WTC11 (cell line): ENCODE results near the gene ZFHX3. TPM values are rescaled to one million over a fixed set of nuclear protein-coding genes. Genes with fewer than 3 reads are reported as not detected.

Source experiments
- ATAC-seq: fragments of 200-7000 bp; cut with Tn5 transposase; 2 replicates; pipeline ENCODE4 v1.10.0; 2021; ENCODE audit warnings: mild to moderate bottlenecking, moderate library complexity
- CTCF ChIA-PET: fragments of 300-600 bp; sonication (Branson Sonifier 250); formaldehyde crosslinking; loops from one replicate; lab custom pipeline; 2021; ENCODE audit warnings: antibody characterized with exemption; lab: Charles Lee
- POLR2A ChIA-PET: fragments of 350-600 bp; sonication (Branson Sonifier 250); formaldehyde crosslinking; loops from one replicate; lab custom pipeline; 2021; ENCODE audit warnings: antibody characterized with exemption; lab: Charles Lee
- DNase-seq: peaks from one replicate; pipeline ENCODE4 v3.0.0; 2021; ENCODE audit warnings: low spot score
- H3K27ac Mint-ChIP-seq: 2 replicates; pipeline ENCODE4 v1.8.0; 2021; ENCODE audit warnings: mixed read lengths
- H3K27me3 Mint-ChIP-seq: 2 replicates; pipeline ENCODE4 v1.8.0; 2021; ENCODE audit warnings: low read depth, mild to moderate bottlenecking, moderate library complexity, mixed read lengths
- H3K36me3 Mint-ChIP-seq: 2 replicates; pipeline ENCODE4 v1.8.0; 2021; ENCODE audit warnings: mixed read lengths
- H3K4me1 Mint-ChIP-seq: 2 replicates; pipeline ENCODE4 v1.8.0; 2022; ENCODE audit warnings: mixed read lengths
- H3K4me3 Mint-ChIP-seq: 2 replicates; pipeline ENCODE4 v1.8.0; 2021; ENCODE audit warnings: mild to moderate bottlenecking, moderate library complexity, mixed read lengths
- H3K9me3 Mint-ChIP-seq: 2 replicates; pipeline ENCODE4 v1.8.0; 2021; ENCODE audit warnings: mixed read lengths
- AFF4 ChIP-seq: sonication (generic); formaldehyde crosslinking; IDR thresholded peaks from 2 replicates; pipeline ENCODE4 v1.8.1; 2023; ENCODE audit warnings: mild to moderate bottlenecking, missing genetic modification reagents, borderline replicate concordance
- ARID4B ChIP-seq: sonication (generic); formaldehyde crosslinking; IDR thresholded peaks from 2 replicates; pipeline ENCODE4 v1.8.0; 2023; ENCODE audit warnings: missing genetic modification reagents, mild to moderate bottlenecking, borderline replicate concordance
- ATF1 ChIP-seq: sonication (generic); formaldehyde crosslinking; IDR thresholded peaks from 2 replicates; pipeline ENCODE4 v1.8.1; 2023; ENCODE audit warnings: mild to moderate bottlenecking, moderate library complexity, missing genetic modification reagents
- CREB1 ChIP-seq: sonication (generic); formaldehyde crosslinking; IDR thresholded peaks from 2 replicates; pipeline ENCODE4 v1.8.0; 2023; ENCODE audit warnings: mild to moderate bottlenecking, missing genetic modification reagents
- E2F5 ChIP-seq: sonication (generic); formaldehyde crosslinking; IDR thresholded peaks from 2 replicates; pipeline ENCODE4 v1.8.1; 2022; ENCODE audit warnings: mild to moderate bottlenecking, moderate library complexity, missing genetic modification reagents
- ERG ChIP-seq: fragments of 250-450 bp; sonication (Bioruptor Pico); IDR thresholded peaks from 2 replicates; pipeline ENCODE4 v1.8.0; 2021; ENCODE audit warnings: mild to moderate bottlenecking
- GRHL2 ChIP-seq: fragments of 250-450 bp; sonication (Bioruptor Pico); IDR thresholded peaks from 2 replicates; pipeline ENCODE4 v1.8.0; 2022; ENCODE audit warnings: mild to moderate bottlenecking, moderate library complexity; ENCODE audit not compliant: insufficient replicate concordance, severe bottlenecking
- HMGA2 ChIP-seq: fragments of 250-450 bp; sonication (Bioruptor Pico); IDR thresholded peaks from 2 replicates; pipeline ENCODE4 v1.4.0; 2021; ENCODE audit warnings: mild to moderate bottlenecking, moderate library complexity
- JAZF1 ChIP-seq: fragments of 250-450 bp; sonication (Bioruptor Pico); IDR thresholded peaks from 2 replicates; pipeline ENCODE4 v1.9.0; 2021; ENCODE audit warnings: moderate library complexity, mild to moderate bottlenecking, inconsistent platforms
- MAX ChIP-seq: sonication (generic); formaldehyde crosslinking; IDR thresholded peaks from 2 replicates; pipeline ENCODE4 v1.8.0; 2022; ENCODE audit warnings: mild to moderate bottlenecking, missing genetic modification reagents
- NR1H2 ChIP-seq: sonication (generic); formaldehyde crosslinking; IDR thresholded peaks from 2 replicates; pipeline ENCODE4 v1.9.0; 2021; ENCODE audit warnings: mild to moderate bottlenecking, moderate library complexity, missing genetic modification reagents
- ZBTB21 ChIP-seq: sonication (generic); formaldehyde crosslinking; IDR thresholded peaks from 2 replicates; pipeline ENCODE4 v1.8.1; 2023; ENCODE audit warnings: mild to moderate bottlenecking, missing genetic modification reagents, borderline replicate concordance
- ZNF317 ChIP-seq: sonication (generic); formaldehyde crosslinking; IDR thresholded peaks from 2 replicates; pipeline ENCODE4 v1.8.1; 2023; ENCODE audit warnings: low read depth, mild to moderate bottlenecking, moderate library complexity, missing genetic modification reagents, borderline replicate concordance
- ZNF396 ChIP-seq: fragments of 250-450 bp; sonication (Bioruptor Pico); IDR thresholded peaks from 2 replicates; pipeline ENCODE4 v1.8.0; 2021; ENCODE audit warnings: mild to moderate bottlenecking, moderate library complexity, borderline replicate concordance
- ZNF512 ChIP-seq: sonication (generic); formaldehyde crosslinking; IDR thresholded peaks from 2 replicates; pipeline ENCODE4 v1.8.1; 2022; ENCODE audit warnings: missing genetic modification reagents, borderline replicate concordance
- total RNA-seq: library from RNA; stranded (reverse); gene quantifications from 3 replicates; pipeline ENCODE4 v1.2.3, GENCODE V29; 2021

Gene ZFHX3
- total RNA-seq, 1 experiment from 2014 or later = 5.7 TPM

GRCh38 chr16:72985148-72985941 lies 62.6 kb downstream of the ZFHX3 start:
- TF ChIP-seq MAX (CRISPR knock-in tag) (no peak), AFF4 (CRISPR knock-in tag) (no peak), ARID4B (CRISPR knock-in tag) (no peak), ZNF512 (no peak), CREB1 (CRISPR knock-in tag) (no peak), ZBTB21 (CRISPR knock-in tag) (no peak), ATF1 (CRISPR knock-in tag) (no peak), ZNF396 (CRISPR knock-in tag) (no peak), HMGA2 (no peak), NR1H2 (CRISPR knock-in tag) (no peak), JAZF1 (CRISPR knock-in tag) (no peak), GRHL2 (CRISPR knock-in tag) (no peak), ZNF317 (CRISPR knock-in tag) (no peak), E2F5 (CRISPR knock-in tag) (no peak), ERG (CRISPR knock-in tag) (no peak)
- TF ChIP-seq, all 79 proteins: peak for 0
- POLR2A ChIA-PET = interaction anchor here (0.6 kb wide), 1 partner anchor 364 kb away, joined by 3 read pairs; no protein-coding TSS in a partner anchor

More at GRCh38 chr16:72985148-72985941, 62.6 kb downstream of the ZFHX3 start:
- Mint-ChIP-seq H3K9me3 (no peaks in the 10 kb centered on the region), H3K4me3 (no peak overlapping the region), H3K27ac (no peak overlapping the region), H3K27me3 (no peaks in the 10 kb centered on the region), H3K36me3 (no peaks in the 10 kb centered on the region), H3K4me1 (peaks cover 24% of the 10 kb centered on the region)
- CTCF ChIA-PET = interaction anchor here (1.1 to 2.4 kb wide), 3 partner anchors 10 to 146 kb away, joined by 4 to 24 read pairs (median 5); no protein-coding TSS in a partner anchor
- no peak for ATAC-seq
- DNase-seq = no peak
